Endothelial cell of umbilical vein (primary cell): ENCODE measurements around the gene TTC3. TPM values are rescaled to one million over a fixed set of nuclear protein-coding genes. Genes with fewer than 3 reads are reported as not detected.

Source experiments
- BruUV-seq: library from RNA; stranded (reverse); fragments of 400-500 nt; replicated peaks from 2 replicates; lab custom pipeline; 2021; lab: Mats Ljungman, UMichigan
- CTCF ChIA-PET: fragments of 300-600, 350-600 bp; sonication (Branson Sonifier 250); formaldehyde crosslinking; loops from one replicate; lab custom pipeline; 2021; ENCODE audit warnings: antibody characterized with exemption, inconsistent platforms; lab: Charles Lee
- POLR2A ChIA-PET: fragments of 300-600, 350-600 bp; sonication (Branson Sonifier 250); formaldehyde crosslinking; loops from one replicate; lab custom pipeline; 2021; ENCODE audit warnings: antibody characterized with exemption, inconsistent platforms; lab: Charles Lee
- DNase-seq: peaks from one replicate; pipeline ENCODE4 v3.0.0-alpha.2; 2011; ENCODE audit warnings: low read depth, low spot score
- FAIRE-seq: peaks from 2 replicates; lab custom pipeline; 2011; peaks lifted over from hg19 to GRCh38; lab: Jason Lieb, UNC
- H2AFZ ChIP-seq: 2 replicates; pipeline ENCODE4 v1.6.0; 2012; ENCODE audit warnings: low read depth, low read length, control low read depth, inconsistent platforms
- H3K27ac ChIP-seq: 2 replicates; pipeline ENCODE4 v1.5.1; 2011; ENCODE audit warnings: low read depth, mild to moderate bottlenecking, control low read depth, low read length, moderate library complexity; ENCODE audit not compliant: insufficient read depth
- H3K27me3 ChIP-seq, 2 experiments: 2 replicates each; pipeline versions ENCODE4 v1.6.0 to v1.6.1; 2011; ENCODE audit warnings: low read length in 2 of 2, mixed read lengths in 1 of 2; ENCODE audit not compliant: control insufficient read depth in 2 of 2, insufficient read depth in 2 of 2
- H3K36me3 ChIP-seq, 2 experiments: 2 replicates in 1 of 2; 3 replicates in 1 of 2; pipeline ENCODE4 v1.5.1; 2011; ENCODE audit warnings: low read length in 2 of 2, mild to moderate bottlenecking in 1 of 2, moderate library complexity in 1 of 2; ENCODE audit not compliant: control insufficient read depth in 2 of 2, insufficient read depth in 2 of 2; ENCODE audit errors: extremely low read depth in 1 of 2
- H3K4me1 ChIP-seq: 3 replicates; pipeline ENCODE4 v1.5.1; 2011; ENCODE audit warnings: mild to moderate bottlenecking, low read length; ENCODE audit not compliant: control insufficient read depth, insufficient read depth; ENCODE audit errors: extremely low read depth
- H3K4me2 ChIP-seq: 2 replicates; pipeline ENCODE4 v1.6.1; 2011; ENCODE audit warnings: low read length, control low read depth, mixed read lengths; ENCODE audit not compliant: insufficient read depth
- H3K4me3 ChIP-seq, 3 experiments: fragments of 200-600 bp in 1 of 3; sonication (generic), shearing (Covaris generic) in 1 of 3; replicated peaks in 1 of 3; 2 replicates each; pipeline ENCODE4 v1.5.1; 2011 to 2016; ENCODE audit warnings: control low read depth in 3 of 3, low read length in 3 of 3, mild to moderate bottlenecking in 2 of 3, inconsistent platforms in 1 of 3, low read depth in 1 of 3, moderate library complexity in 1 of 3; ENCODE audit not compliant: insufficient read depth in 1 of 3
- H3K79me2 ChIP-seq: 2 replicates; pipeline ENCODE4 v1.6.0; 2012; ENCODE audit warnings: low read length, inconsistent platforms; ENCODE audit not compliant: control insufficient read depth, insufficient read depth
- H3K9ac ChIP-seq: replicated peaks from 2 replicates; pipeline ENCODE3; 2011; ENCODE audit warnings: low read length, control low read depth; ENCODE audit not compliant: insufficient read depth; ENCODE audit errors: extremely low read depth
- H3K9me1 ChIP-seq: replicated peaks from 3 replicates; pipeline ENCODE4 v1.6.0; 2011; ENCODE audit warnings: mild to moderate bottlenecking, low read length; ENCODE audit not compliant: control insufficient read depth, insufficient read depth; ENCODE audit errors: extremely low read depth
- H3K9me3 ChIP-seq: replicated peaks from 2 replicates; pipeline ENCODE4 v1.5.1; 2012; ENCODE audit warnings: low read length, inconsistent platforms; ENCODE audit not compliant: control insufficient read depth, insufficient read depth
- H4K20me1 ChIP-seq: replicated peaks from 2 replicates; pipeline ENCODE3; 2011; ENCODE audit warnings: mild to moderate bottlenecking, low read length; ENCODE audit not compliant: control insufficient read depth, insufficient read depth; ENCODE audit errors: extremely low read depth
- EZH2 ChIP-seq: IDR thresholded peaks from 2 replicates; pipeline ENCODE4 v1.6.1; 2012; ENCODE audit warnings: borderline replicate concordance, low read depth, mild to moderate bottlenecking, moderate library complexity, low read length, inconsistent platforms; ENCODE audit not compliant: severe bottlenecking
- FOS ChIP-seq: IDR thresholded peaks from 2 replicates; pipeline ENCODE4 v1.6.1; 2011; ENCODE audit warnings: mild to moderate bottlenecking, low read length, moderate library complexity, borderline replicate concordance; ENCODE audit not compliant: insufficient read depth
- GATA2 ChIP-seq: IDR thresholded peaks from 2 replicates; pipeline ENCODE4 v1.7.0; 2011; ENCODE audit warnings: low read depth, mild to moderate bottlenecking, moderate library complexity, mixed read lengths, low read length; ENCODE audit not compliant: insufficient read length, insufficient read depth
- JUN ChIP-seq: IDR thresholded peaks from 2 replicates; pipeline ENCODE4 v1.6.1; 2011; ENCODE audit warnings: borderline replicate concordance, low read depth; ENCODE audit not compliant: insufficient read length, insufficient read depth
- MYC ChIP-seq: IDR thresholded peaks from one replicate; pipeline ENCODE4 v1.6.1; 2011; ENCODE audit warnings: mild to moderate bottlenecking, low read depth, low read length
- POLR2A ChIP-seq: IDR thresholded peaks from 2 replicates; pipeline ENCODE4 v1.6.1; 2012; ENCODE audit warnings: low read depth, mild to moderate bottlenecking, control low read depth, low read length
- POLR2AphosphoS5 ChIP-seq: IDR thresholded peaks from 2 replicates; pipeline ENCODE4 v1.6.1; 2012; ENCODE audit warnings: low read depth, mild to moderate bottlenecking, control low read depth, low read length, moderate library complexity; ENCODE audit not compliant: insufficient read depth
- dilution Hi-C: fragments of 300-500 bp; cut with MboI; formaldehyde crosslinking; loops from one replicate; pipeline ENCODE4 v1.15.0; 2019; ENCODE audit warnings: low sequenced_read_pairs; ENCODE audit not compliant: extremely low pct_ligation_motif_present
- intact Hi-C: fragments of 100-400 bp; cut with micrococcal nuclease; formaldehyde crosslinking; loops from one replicate; pipeline ENCODE4 v1.10.0; 2022
- polyA plus RNA-seq, 4 experiments: library from polyadenylated mRNA; depleted of rRNA in 3 of 4; stranded (reverse) in 3 of 4; unstranded in 1 of 4; fragments of >200 nt; gene quantifications; 2 replicates each; pipeline versions ENCODE4 v1.2.1 to v1.2.3, GENCODE V29; 2011 to 2012; ENCODE audit warnings: missing spikeins in 1 of 4
- total RNA-seq: library from RNA; stranded (reverse); gene quantifications from 2 replicates; pipeline ENCODE4 v1.2.3, GENCODE V29; 2021
- TF ChIP-seq, protein P1 (sequence below): IDR thresholded peaks from 2 replicates; pipeline ENCODE4 v1.6.1; 2011; ENCODE audit not compliant: insufficient read depth, insufficient read length
- TF ChIP-seq, protein P2 (sequence below), 2 donors: IDR thresholded peaks; 1 replicate in 1 of 2; 2 replicates in 1 of 2; pipeline ENCODE4 v1.5.1; 2011; ENCODE audit warnings: low read length in 2 of 2, mild to moderate bottlenecking in 2 of 2, moderate library complexity in 2 of 2, control low read depth in 1 of 2, inconsistent platforms in 1 of 2, low read depth in 1 of 2; ENCODE audit not compliant: insufficient read depth in 1 of 2; ENCODE audit errors: extremely low read depth in 1 of 2

TTC3 gene
- total and polyA plus RNA-seq, 2 donors (not counting 3 experiments of a cell fraction or from before 2014, with no cell fraction given): 26.2 to 113 TPM

DNA sequence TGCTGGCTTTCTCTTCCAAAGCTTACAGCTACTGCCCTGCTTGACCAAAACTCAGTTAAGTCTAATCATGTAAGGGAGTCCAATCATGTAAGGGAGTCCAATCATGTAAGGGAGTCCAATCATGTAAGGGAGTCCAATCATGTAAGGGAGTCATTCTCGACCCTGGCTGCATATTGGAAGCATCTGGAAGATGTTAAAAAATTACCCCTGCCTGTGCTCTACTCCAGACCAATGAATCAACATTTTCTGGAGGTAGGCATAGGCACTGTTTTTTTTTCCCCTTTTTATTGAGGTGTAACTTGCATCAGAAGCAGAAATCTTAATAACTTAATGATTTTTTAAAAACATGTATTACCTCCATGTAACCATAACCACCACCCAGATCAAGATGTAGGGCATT, 9.6 kb upstream of the TTC3 start:
- dilution Hi-C loops: no loop called here
- BruUV-seq: no TSS peak
- H3K9me1 ChIP-seq: no peaks in the 10 kb centered on the region
- no peaks in the 10 kb centered on the region for H3K9me3 ChIP-seq
- CTCF ChIA-PET: no interaction called here
- intact Hi-C loops: no loop called here
- no peak for DNase-seq
- TF ChIP-seq POLR2A: no peak
- no peak for TF ChIP-seq GATA2
- no peak for TF ChIP-seq FOS
- TF ChIP-seq POLR2AphosphoS5: no peak
- TF ChIP-seq, protein P1, sequence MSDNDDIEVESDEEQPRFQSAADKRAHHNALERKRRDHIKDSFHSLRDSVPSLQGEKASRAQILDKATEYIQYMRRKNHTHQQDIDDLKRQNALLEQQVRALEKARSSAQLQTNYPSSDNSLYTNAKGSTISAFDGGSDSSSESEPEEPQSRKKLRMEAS: no peak
- TF ChIP-seq, protein P2, sequence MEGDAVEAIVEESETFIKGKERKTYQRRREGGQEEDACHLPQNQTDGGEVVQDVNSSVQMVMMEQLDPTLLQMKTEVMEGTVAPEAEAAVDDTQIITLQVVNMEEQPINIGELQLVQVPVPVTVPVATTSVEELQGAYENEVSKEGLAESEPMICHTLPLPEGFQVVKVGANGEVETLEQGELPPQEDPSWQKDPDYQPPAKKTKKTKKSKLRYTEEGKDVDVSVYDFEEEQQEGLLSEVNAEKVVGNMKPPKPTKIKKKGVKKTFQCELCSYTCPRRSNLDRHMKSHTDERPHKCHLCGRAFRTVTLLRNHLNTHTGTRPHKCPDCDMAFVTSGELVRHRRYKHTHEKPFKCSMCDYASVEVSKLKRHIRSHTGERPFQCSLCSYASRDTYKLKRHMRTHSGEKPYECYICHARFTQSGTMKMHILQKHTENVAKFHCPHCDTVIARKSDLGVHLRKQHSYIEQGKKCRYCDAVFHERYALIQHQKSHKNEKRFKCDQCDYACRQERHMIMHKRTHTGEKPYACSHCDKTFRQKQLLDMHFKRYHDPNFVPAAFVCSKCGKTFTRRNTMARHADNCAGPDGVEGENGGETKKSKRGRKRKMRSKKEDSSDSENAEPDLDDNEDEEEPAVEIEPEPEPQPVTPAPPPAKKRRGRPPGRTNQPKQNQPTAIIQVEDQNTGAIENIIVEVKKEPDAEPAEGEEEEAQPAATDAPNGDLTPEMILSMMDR (IDR thresholded peaks at IDR 0.05; ENCODE audit: extremely low read depth in 1 of 2, insufficient read depth in 1 of 2, low read depth in 1 of 2, low read length in 2 of 2): no peak
- TF ChIP-seq MYC: no peak
- TF ChIP-seq EZH2: no peak
- TF ChIP-seq JUN: no peak
- H3K9ac ChIP-seq: no peak overlapping the region
- peaks cover 4% of the 10 kb centered on the region for H3K4me1 ChIP-seq
- no peaks in the 10 kb centered on the region for H4K20me1 ChIP-seq
- no peak overlapping the region for H3K4me2 ChIP-seq
- H3K79me2 ChIP-seq: no peaks in the 10 kb centered on the region
- no peak overlapping the region for H3K27ac ChIP-seq
- no peak overlapping the region for H3K4me3 ChIP-seq
- no peaks in the 10 kb centered on the region for H3K27me3 ChIP-seq
- FAIRE-seq: no peak
- POLR2A ChIA-PET: no interaction called here
- H2AFZ ChIP-seq: no peak overlapping the region
- H3K36me3 ChIP-seq: no peaks in the 10 kb centered on the region
